Type B pancreatic cell (in vitro differentiated cells): ENCODE results near the gene AOPEP. TPM values are rescaled to one million over a fixed set of nuclear protein-coding genes. Genes with fewer than 3 reads are reported as not detected.

Experiments
- DNase-seq: peaks from one replicate; pipeline ENCODE4 v3.0.0; 2021; ENCODE audit warnings: mixed read lengths; ENCODE audit not compliant: unreplicated experiment; ENCODE audit errors: extremely low spot score
- H3K27ac Mint-ChIP-seq: 2 replicates; pipeline ENCODE4 v1.8.0; 2021; ENCODE audit warnings: mild to moderate bottlenecking, mixed read lengths
- H3K27me3 Mint-ChIP-seq: 2 replicates; pipeline ENCODE4 v1.8.0; 2021; ENCODE audit warnings: mixed read lengths
- H3K36me3 Mint-ChIP-seq: 2 replicates; pipeline ENCODE4 v1.8.0; 2021; ENCODE audit warnings: mixed read lengths
- H3K4me1 Mint-ChIP-seq: one replicate; pipeline ENCODE4 v1.8.0; 2021; ENCODE audit warnings: mixed read lengths; ENCODE audit not compliant: unreplicated experiment
- H3K4me3 Mint-ChIP-seq: 2 replicates; pipeline ENCODE4 v1.8.0; 2021; ENCODE audit warnings: mild to moderate bottlenecking, mixed read lengths
- H3K9me3 Mint-ChIP-seq: 2 replicates; pipeline ENCODE4 v1.8.0; 2021; ENCODE audit warnings: mixed read lengths
- total RNA-seq: library from RNA; stranded (reverse); gene quantifications from 2 replicates; pipeline ENCODE4 v1.2.1, GENCODE V29; 2021; ENCODE audit warnings: low replicate concordance
- TF ChIP-seq, protein P1 (sequence below): fragments of 200-600 bp; sonication (generic); conservative IDR thresholded peaks from 2 replicates; pipeline ENCODE4 v1.5.0; 2021; ENCODE audit warnings: antibody characterized with exemption, mild to moderate bottlenecking

Gene AOPEP
- total RNA-seq, 1 donor from 2014 or later, result 89.3 TPM

DNA sequence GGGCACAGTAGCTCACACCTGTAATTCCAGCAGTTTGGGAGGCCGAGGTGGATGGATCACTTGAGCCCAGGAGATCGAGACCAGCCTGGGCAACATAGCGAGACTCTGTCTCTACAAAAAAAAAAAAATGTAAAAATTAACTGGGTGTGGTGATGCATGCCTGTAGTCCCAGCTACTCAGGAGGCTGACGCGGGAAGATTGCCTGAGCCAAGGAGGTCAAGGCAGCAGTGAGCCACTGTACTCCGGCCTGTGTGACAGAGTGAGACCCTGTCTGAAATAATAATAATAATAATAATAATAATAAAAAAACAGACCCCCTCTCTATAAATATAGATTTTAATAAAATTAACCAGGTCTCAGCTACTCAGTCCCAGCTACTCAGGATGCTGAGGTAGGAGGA is 179.7 kb downstream of the AOPEP start:
- H3K27me3 Mint-ChIP-seq, result no peaks in the 10 kb centered on the region
- TF ChIP-seq, protein P1, sequence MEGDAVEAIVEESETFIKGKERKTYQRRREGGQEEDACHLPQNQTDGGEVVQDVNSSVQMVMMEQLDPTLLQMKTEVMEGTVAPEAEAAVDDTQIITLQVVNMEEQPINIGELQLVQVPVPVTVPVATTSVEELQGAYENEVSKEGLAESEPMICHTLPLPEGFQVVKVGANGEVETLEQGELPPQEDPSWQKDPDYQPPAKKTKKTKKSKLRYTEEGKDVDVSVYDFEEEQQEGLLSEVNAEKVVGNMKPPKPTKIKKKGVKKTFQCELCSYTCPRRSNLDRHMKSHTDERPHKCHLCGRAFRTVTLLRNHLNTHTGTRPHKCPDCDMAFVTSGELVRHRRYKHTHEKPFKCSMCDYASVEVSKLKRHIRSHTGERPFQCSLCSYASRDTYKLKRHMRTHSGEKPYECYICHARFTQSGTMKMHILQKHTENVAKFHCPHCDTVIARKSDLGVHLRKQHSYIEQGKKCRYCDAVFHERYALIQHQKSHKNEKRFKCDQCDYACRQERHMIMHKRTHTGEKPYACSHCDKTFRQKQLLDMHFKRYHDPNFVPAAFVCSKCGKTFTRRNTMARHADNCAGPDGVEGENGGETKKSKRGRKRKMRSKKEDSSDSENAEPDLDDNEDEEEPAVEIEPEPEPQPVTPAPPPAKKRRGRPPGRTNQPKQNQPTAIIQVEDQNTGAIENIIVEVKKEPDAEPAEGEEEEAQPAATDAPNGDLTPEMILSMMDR, result no peak
- peaks cover 3% of the 10 kb centered on the region for H3K36me3 Mint-ChIP-seq
- peaks cover 64% of the 10 kb centered on the region for H3K4me1 Mint-ChIP-seq
- H3K9me3 Mint-ChIP-seq, result no peaks in the 10 kb centered on the region
- no peak overlapping the region for H3K27ac Mint-ChIP-seq
- no peak for DNase-seq
- H3K4me3 Mint-ChIP-seq, result no peak overlapping the region

DNA sequence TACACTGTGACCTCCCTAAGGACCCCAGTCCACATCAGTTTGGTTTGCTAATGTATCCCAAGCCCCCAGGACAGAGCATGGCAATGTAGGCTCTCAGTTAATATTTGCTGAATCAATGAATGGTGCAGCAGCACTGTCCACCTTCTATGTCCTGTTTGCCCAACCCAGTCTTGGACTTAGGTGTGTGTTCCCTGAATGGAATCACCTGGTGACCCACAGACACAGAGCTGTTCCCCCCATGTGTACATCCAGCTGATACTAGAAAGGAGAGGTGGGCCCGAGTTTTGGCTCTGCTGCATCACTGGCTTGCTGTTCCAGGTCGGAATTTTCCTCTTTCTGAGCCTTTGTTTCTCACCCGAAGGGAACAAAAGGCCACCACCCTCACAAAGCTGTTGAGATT is 180.2 kb downstream of the AOPEP start:
- H3K4me3 Mint-ChIP-seq, result no peak overlapping the region
- peaks cover 66% of the 10 kb centered on the region for H3K4me1 Mint-ChIP-seq
- peaks cover 3% of the 10 kb centered on the region for H3K36me3 Mint-ChIP-seq
- no peak overlapping the region for H3K27ac Mint-ChIP-seq
- TF ChIP-seq, protein P1, result no peak
- DNase-seq, result no peak
- H3K27me3 Mint-ChIP-seq, result no peaks in the 10 kb centered on the region
- no peaks in the 10 kb centered on the region for H3K9me3 Mint-ChIP-seq

DNA sequence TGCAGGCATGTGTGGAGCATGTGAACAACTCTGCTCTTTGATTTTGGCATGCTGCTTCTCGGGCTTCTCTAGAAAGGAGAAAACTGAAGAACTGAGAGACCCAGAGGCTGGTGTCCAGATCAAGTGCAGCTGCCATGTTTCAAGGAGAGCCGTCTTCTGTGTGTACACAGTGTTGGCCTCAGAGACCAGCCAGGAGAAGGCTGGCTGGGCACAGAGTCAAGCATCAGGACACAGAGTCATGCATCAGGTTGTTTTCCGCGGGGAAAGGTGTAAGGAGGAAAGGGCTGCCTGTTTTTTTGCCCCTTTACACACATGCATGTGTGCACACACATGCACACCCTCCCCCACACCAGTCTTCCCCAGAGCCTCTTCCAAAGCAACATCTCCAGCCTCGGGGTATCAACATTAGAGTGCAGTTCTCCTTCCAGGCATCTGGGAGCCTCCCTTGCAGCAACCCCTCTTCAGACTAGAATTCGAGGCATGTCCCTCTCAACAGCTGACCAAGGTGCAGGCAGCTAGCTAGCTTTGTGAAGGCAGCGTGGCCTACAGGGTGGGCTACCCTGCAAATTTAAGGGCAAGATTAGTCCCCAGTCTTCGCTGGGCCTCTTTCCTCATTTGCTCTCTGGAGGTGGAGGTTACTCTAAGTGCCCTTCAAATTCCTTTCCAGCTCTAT is 180.9 kb downstream of the AOPEP start:
- H3K36me3 Mint-ChIP-seq, result peaks cover 3% of the 10 kb centered on the region
- no peaks in the 10 kb centered on the region for H3K27me3 Mint-ChIP-seq
- H3K27ac Mint-ChIP-seq, result peak overlapping the region; percentile 86
- peaks cover 66% of the 10 kb centered on the region for H3K4me1 Mint-ChIP-seq
- H3K4me3 Mint-ChIP-seq, result no peak overlapping the region
- TF ChIP-seq, protein P1, result no peak
- no peaks in the 10 kb centered on the region for H3K9me3 Mint-ChIP-seq
- no peak for DNase-seq

DNA sequence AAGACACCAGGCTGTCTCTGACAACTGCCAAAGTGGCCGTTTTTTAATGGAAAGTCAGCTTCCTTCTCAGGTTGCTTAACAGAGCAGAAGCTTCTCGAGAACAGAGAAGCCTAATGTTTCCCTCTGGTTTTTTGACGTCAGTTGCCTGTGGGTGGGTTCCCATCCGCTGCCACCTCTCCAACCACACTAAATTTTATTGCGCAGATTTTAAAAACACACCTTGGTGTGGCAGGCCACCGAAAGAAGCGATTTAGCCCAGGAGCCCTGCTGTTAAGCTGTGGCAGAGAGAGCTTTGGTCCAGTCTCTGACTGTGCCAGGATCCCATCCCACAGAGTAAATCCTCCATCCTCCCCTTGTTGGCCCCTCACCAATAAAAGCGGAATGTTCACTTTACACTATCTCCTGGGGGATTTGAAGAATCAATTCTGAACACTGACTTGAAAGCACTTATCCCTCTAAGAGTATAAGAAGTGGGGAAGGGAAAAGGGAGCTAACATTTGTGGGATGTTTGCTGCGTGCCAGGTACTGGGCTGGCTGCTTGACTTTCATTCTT is 181.6 kb downstream of the AOPEP start:
- Mint-ChIP-seq H3K4me1 (peaks cover 70% of the 10 kb centered on the region), H3K9me3 (no peaks in the 10 kb centered on the region), H3K36me3 (peaks cover 3% of the 10 kb centered on the region), H3K4me3 (peak overlapping the region; percentile 14), H3K27me3 (no peaks in the 10 kb centered on the region), H3K27ac (peak overlapping the region; percentile 86)
- TF ChIP-seq, protein P1, result no peak
- DNase-seq, result no peak

DNA sequence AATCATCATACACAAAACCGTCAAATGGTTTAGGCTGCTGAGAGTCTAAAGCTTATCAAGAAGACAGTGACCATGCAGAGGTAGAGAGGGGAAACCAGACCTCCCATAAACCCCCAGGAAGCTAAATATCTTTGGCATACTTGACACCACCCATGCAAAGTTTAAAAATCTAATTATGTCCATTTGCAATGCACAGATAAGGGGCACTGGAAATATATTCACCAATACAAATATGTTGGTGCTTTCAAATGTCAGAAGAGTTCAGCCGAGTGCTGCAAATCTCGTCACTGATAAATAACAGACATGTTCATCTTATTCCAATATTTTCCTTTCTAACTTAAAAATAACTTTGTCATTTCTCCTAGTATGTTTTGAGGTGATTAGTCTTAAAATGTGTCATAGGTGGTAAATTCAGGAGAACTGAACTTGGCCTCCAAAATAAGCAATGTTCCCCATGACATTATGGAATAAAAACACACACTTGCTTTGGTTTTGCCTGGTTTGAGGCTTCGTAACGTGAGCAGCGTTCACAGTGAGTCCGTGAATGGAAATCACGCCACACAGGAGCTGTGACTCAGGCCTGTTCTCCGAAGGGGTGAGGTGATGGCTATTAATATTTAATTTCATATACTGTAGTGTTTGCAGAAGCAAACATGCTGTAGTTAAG is 182.2 kb downstream of the AOPEP start:
- peaks cover 76% of the 10 kb centered on the region for H3K4me1 Mint-ChIP-seq
- no peak for DNase-seq
- H3K36me3 Mint-ChIP-seq, result peaks cover 3% of the 10 kb centered on the region
- H3K4me3 Mint-ChIP-seq, result no peak overlapping the region
- TF ChIP-seq, protein P1, result no peak
- H3K27ac Mint-ChIP-seq, result peak overlapping the region; percentile 86
- H3K9me3 Mint-ChIP-seq, result no peaks in the 10 kb centered on the region
- H3K27me3 Mint-ChIP-seq, result no peaks in the 10 kb centered on the region
